GM12878 (cell line): ENCODE measurements around the gene NRN1L. TPM values are rescaled to one million over a fixed set of nuclear protein-coding genes. Genes with fewer than 3 reads are reported as not detected.

Experiments used
- ATAC-seq: fragments of 200-7000 bp; cut with Tn5 transposase; 3 replicates; pipeline ENCODE4 v1.9.1; 2020; ENCODE audit warnings: mild to moderate bottlenecking, moderate library complexity
- BruUV-seq: library from RNA; stranded (reverse); fragments of 400-500 nt; replicated peaks from 2 replicates; lab custom pipeline; 2021; lab: Mats Ljungman, UMichigan
- CTCF ChIA-PET: fragments of 300-600 bp; sonication (Branson Sonifier 250); formaldehyde crosslinking; extraction: SDS; loops from one replicate; lab custom pipeline; 2021; ENCODE audit warnings: inconsistent platforms; lab: Yijun Ruan, JAX
- POLR2A ChIA-PET: fragments of 350-600 bp; formaldehyde crosslinking; extraction: SDS; loops from one replicate; lab custom pipeline; 2021; ENCODE audit warnings: inconsistent platforms; lab: Charles Lee
- RAD21 ChIA-PET: fragments of 300-600 bp; sonication (Branson Sonifier 250); formaldehyde crosslinking; loops from one replicate; lab custom pipeline; 2023; ENCODE audit warnings: antibody characterized with exemption; ENCODE audit not compliant: unreplicated experiment; lab: Charles Lee
- SMC1A ChIA-PET: fragments of 300-600 bp; sonication (Branson Sonifier 250); formaldehyde crosslinking; loops from one replicate; lab custom pipeline; 2023; ENCODE audit not compliant: unreplicated experiment, uncharacterized antibody; lab: Charles Lee
- DNase-seq: peaks from one replicate; pipeline ENCODE4 v3.0.0-alpha.2; 2011; ENCODE audit warnings: low read depth, low spot score
- FAIRE-seq: peaks from 3 replicates; lab custom pipeline; 2011; peaks lifted over from hg19 to GRCh38; lab: Jason Lieb, UNC
- H2AFZ ChIP-seq: 2 replicates; pipeline ENCODE4 v1.6.0; 2011; ENCODE audit warnings: low read depth, low read length, control low read depth; ENCODE audit not compliant: control insufficient read depth
- H3K27ac ChIP-seq: 2 replicates; pipeline ENCODE4 v1.5.1; 2011; ENCODE audit warnings: control low read depth; ENCODE audit not compliant: control insufficient read depth, insufficient read depth
- H3K27me3 ChIP-seq, 2 experiments: replicated peaks in 1 of 2; 2 replicates each; pipeline versions ENCODE4 v1.6.0 to v1.6.1; 2011; ENCODE audit warnings: low read length in 1 of 2; ENCODE audit not compliant: control insufficient read depth in 2 of 2, insufficient read depth in 2 of 2
- H3K36me3 ChIP-seq, 2 experiments: 2 replicates each; pipeline ENCODE4 v1.5.1; 2011; ENCODE audit warnings: low read length in 1 of 2; ENCODE audit not compliant: control insufficient read depth in 2 of 2, insufficient read depth in 2 of 2
- H3K4me1 ChIP-seq: 2 replicates; pipeline ENCODE4 v1.6.1; 2011; ENCODE audit warnings: mild to moderate bottlenecking, low read length, moderate library complexity, mixed read lengths; ENCODE audit not compliant: control insufficient read depth, insufficient read depth
- H3K4me2 ChIP-seq: 2 replicates; pipeline ENCODE4 v1.6.0; 2011; ENCODE audit warnings: control low read depth; ENCODE audit not compliant: control insufficient read depth, insufficient read depth
- H3K4me3 ChIP-seq: fragments of 200-600 bp; sonication (generic); 2 replicates; pipeline ENCODE4 v1.5.1; 2016
- H3K79me2 ChIP-seq: 2 replicates; pipeline ENCODE4 v1.6.0; 2011; ENCODE audit warnings: low read length; ENCODE audit not compliant: control insufficient read depth, insufficient read depth
- H3K9ac ChIP-seq: 2 replicates; pipeline ENCODE4 v1.8.0; 2011; ENCODE audit warnings: low read length, control low read depth, mixed read lengths; ENCODE audit not compliant: control insufficient read depth, insufficient read depth
- H3K9me3 ChIP-seq: replicated peaks from 3 replicates; pipeline ENCODE4 v1.5.1; 2011; ENCODE audit warnings: mild to moderate bottlenecking, low read length; ENCODE audit not compliant: control insufficient read depth, insufficient read depth
- H4K20me1 ChIP-seq: 2 replicates; pipeline ENCODE4 v1.6.0; 2011; ENCODE audit not compliant: control insufficient read depth, insufficient read depth
- ATF7 ChIP-seq: fragments of 450-650 bp; IDR thresholded peaks from 2 replicates; pipeline ENCODE4 v1.6.1; 2016; ENCODE audit warnings: low read depth, mild to moderate bottlenecking
- BMI1 ChIP-seq: fragments of 450-650 bp; IDR thresholded peaks from 2 replicates; pipeline ENCODE4 v1.6.1; 2016; ENCODE audit warnings: mild to moderate bottlenecking, moderate library complexity, borderline replicate concordance
- CBX5 ChIP-seq: sonication (generic); IDR thresholded peaks from 2 replicates; pipeline ENCODE4 v1.6.1; 2016; ENCODE audit warnings: low read depth, moderate library complexity, mild to moderate bottlenecking, inconsistent platforms
- FOS ChIP-seq: IDR thresholded peaks from 3 replicates; pipeline ENCODE4 v1.6.1; 2011; ENCODE audit warnings: borderline replicate concordance; ENCODE audit not compliant: insufficient read length; ENCODE audit errors: extremely low read depth
- FOXM1 ChIP-seq: IDR thresholded peaks from 2 replicates; pipeline ENCODE4 v1.6.1; 2012; ENCODE audit warnings: low read depth, mild to moderate bottlenecking, inconsistent platforms, low read length, moderate library complexity
- HSF1 ChIP-seq: fragments of 150-350 bp; IDR thresholded peaks from 2 replicates; pipeline ENCODE4 v1.6.1; 2014; ENCODE audit warnings: mild to moderate bottlenecking, low read depth, low read length
- IRF4 ChIP-seq: IDR thresholded peaks from 2 replicates; pipeline ENCODE4 v1.6.1; 2011; ENCODE audit warnings: low read depth, low read length
- MTA3 ChIP-seq: IDR thresholded peaks from 2 replicates; pipeline ENCODE4 v1.6.1; 2012; ENCODE audit warnings: low read length, inconsistent platforms, borderline replicate concordance
- MYB ChIP-seq: fragments of 150-350 bp; IDR thresholded peaks from 2 replicates; pipeline ENCODE4 v1.6.1; 2014; ENCODE audit warnings: mild to moderate bottlenecking, low read depth, low read length, borderline replicate concordance
- POLR2A ChIP-seq: IDR thresholded peaks from 2 replicates; pipeline ENCODE4 v1.6.1; 2011; ENCODE audit warnings: low read depth, mild to moderate bottlenecking, low read length
- RFX5 ChIP-seq: IDR thresholded peaks from 2 replicates; pipeline ENCODE4 v1.6.1; 2011; ENCODE audit warnings: low read depth, low read length, improper control_type of control experiment
- SMAD5 ChIP-seq: IDR thresholded peaks from 2 replicates; pipeline ENCODE4 v1.6.1; 2016; ENCODE audit warnings: antibody characterized with exemption, low read depth
- SPI1 ChIP-seq: IDR thresholded peaks from 2 replicates; pipeline ENCODE4 v1.6.1; 2011; ENCODE audit warnings: low read depth, mild to moderate bottlenecking, low read length, moderate library complexity, borderline replicate concordance; ENCODE audit not compliant: insufficient read depth
- TAF1 ChIP-seq: IDR thresholded peaks from 2 replicates; pipeline ENCODE4 v1.6.1; 2011; ENCODE audit warnings: mild to moderate bottlenecking, low read depth, low read length, borderline replicate concordance
- WGBS: methylation state at CpG from one replicate; pipeline ENCODE4 v1.1.6; 2016; ENCODE audit warnings: low lambda C conversion rate; ENCODE audit not compliant: insufficient replicate concordance, insufficient coverage; ENCODE audit errors: missing lambda C conversion rate; 5-methylcytosine and 5-hydroxymethylcytosine counted together
- in situ Hi-C: fragments of 300-500 bp; cut with MboI; formaldehyde crosslinking; loops from 9 replicates; pipeline ENCODE4 v1.14.3; 2018; ENCODE audit warnings: mixed read lengths
- intact Hi-C: fragments of 100-400 bp; cut with micrococcal nuclease; formaldehyde crosslinking; loops from one replicate; pipeline ENCODE4 v1.14.2; 2022; ENCODE audit not compliant: unreplicated experiment
- polyA plus RNA-seq, 11 experiments: library from polyadenylated mRNA; depleted of rRNA in 4 of 11; unstranded in 6 of 11; stranded (reverse) in 5 of 11; fragments of >200 nt; fragmentation: Nextera tagmentation in 4 of 11; fragmentation: Illumina TruSeq in 1 of 11; extraction: Ambion mirVana in 4 of 11; extraction: Trizol in 1 of 11; gene quantifications; 1 replicate in 1 of 11; 2 replicates in 10 of 11; pipeline versions ENCODE4 v1.2.1 to v1.2.3, GENCODE V29; 2011 to 2016; ENCODE audit warnings: inconsistent platforms in 2 of 11, missing spikeins in 2 of 11, low read depth in 1 of 11
- total RNA-seq, 4 experiments: library from RNA; depleted of rRNA in 3 of 4; stranded (reverse); fragments of >200 nt in 3 of 4; fragmentation: Illumina TruSeq in 1 of 4; extraction: Trizol in 1 of 4; gene quantifications; 2 replicates each; pipeline versions ENCODE4 v1.2.1 to v1.2.3, GENCODE V29; 2013 to 2021

NRN1L gene
- total and polyA plus RNA-seq, 10 of the 15 experiments (the other 5 are each of a cell fraction or from before 2014, with no cell fraction given), result 0.11 to 0.99 (median 0.28) TPM; not detected in 3

- Histone ChIP-seq H3K79me2 (no peaks in the 10 kb centered on the region), H3K9me3 (no peaks in the 10 kb centered on the region), H3K36me3 (peaks cover under 1 to 22% of the 10 kb centered on the region in 2 experiments; a peak in 3 of 4 replicates), H4K20me1 (no peaks in the 10 kb centered on the region), H3K27me3 (no peaks in the 10 kb centered on the region), H3K9ac (no peak overlapping the region), H3K4me2 (no peak overlapping the region), H3K4me1 (no peaks in the 10 kb centered on the region; the same call in 1 of the 2 replicates), H2AFZ (no peak overlapping the region), H3K4me3 (no peak overlapping the region), H3K27ac (no peak overlapping the region)
- 89% methylated on average over 22 of the region's 22 CpGs for WGBS
- TF ChIP-seq MYB (no peak), FOS (no peak), TAF1 (no peak), MTA3 (0 out of 2 replicates have a peak, but pooled peaks have one; percentile 15), SMAD5 (no peak), POLR2A (peak; percentile 72), IRF4 (no peak), HSF1 (no peak), CBX5 (no peak), FOXM1 (no peak), RFX5 (no peak), ATF7 (no peak), BMI1 (no peak), SPI1 (no peak)
- POLR2A ChIA-PET, result interaction anchor here (0.5 kb wide), 2 partner anchors 11 to 112 kb away, joined by 3 to 4 read pairs; no protein-coding TSS in a partner anchor
- RAD21 ChIA-PET, result no interaction called here
- SMC1A ChIA-PET, result interaction anchor here (0.9 to 1.3 kb wide), 2 partner anchors 8 to 113 kb away, joined by 3 read pairs; no protein-coding TSS in a partner anchor
- CTCF ChIA-PET, result interaction anchor here (0.5 to 2.5 kb wide), 6 partner anchors 8 to 406 kb away, joined by 4 to 10 read pairs (median 6); no protein-coding TSS in a partner anchor
- DNase-seq, result no peak
- intact Hi-C loops (loop anchor here (5.0 to 10.0 kb wide), 2 partner anchors 35 to 403 kb away; partner anchors contain the start of genes PSKH1 and RIPOR1), in situ Hi-C loops (loop anchor here (5.0 kb wide), 2 partner anchors 110 to 250 kb away; no protein-coding TSS in a partner anchor)
- ATAC-seq, result no peak
- no TSS peak for BruUV-seq
- no peak for FAIRE-seq
Observed at GRCh38 chr16:67927131-67927941, 42.7 kb downstream of the NRN1L start.
